ENCODE measurements around the gene PLXNA1. TPM values are rescaled to one million over a fixed set of nuclear protein-coding genes. Genes with fewer than 3 reads are reported as not detected.

The PLXNA1 gene
- polyA plus RNA-seq, 1 of the 3 experiments (the other 2 are of a cell fraction) = 48.1 TPM

GRCh38 chr3:127013181-127013580, 30.3 kb downstream of the PLXNA1 start:
- ChIA-PET CTCF (interaction anchor here (0.7 to 4.5 kb wide), 3 partner anchors 24 to 333 kb away, joined by 3 to 27 read pairs (median 7); partner anchors contain the start of gene PLXNA1), POLR2A (no interaction called here)
- H3F3A ChIP-seq (replicated peaks; ENCODE audit: insufficient read depth) = no peaks in the 10 kb centered on the region
- H3K9ac ChIP-seq = no peak overlapping the region
- no peaks in the 10 kb centered on the region for H3K9me3 ChIP-seq
- H3K79me2 ChIP-seq (ENCODE audit: insufficient read depth) = peaks cover 5% of the 10 kb centered on the region; the same call in 1 of the 2 replicates
- H3K9me2 ChIP-seq = no peaks in the 10 kb centered on the region
- H3K4me2 ChIP-seq = no peak overlapping the region
- 97% methylated on average over 8 of the region's 10 CpGs for WGBS (ENCODE audit: low lambda C conversion rate)
- H3K27ac ChIP-seq (ENCODE audit: low read depth in 2 of 2, low read length in 1 of 2) = no peak overlapping the region
- DNase-seq = no peak
- peaks cover 8 to 64% of the 10 kb centered on the region in 2 experiments for H3K36me3 ChIP-seq (replicated peaks in 1 of 2; ENCODE audit: control insufficient read depth in 1 of 2, insufficient read depth in 2 of 2, low read length in 1 of 2)
- 0 out of 2 replicates have a peak, but pooled peaks cover 2% of the 10 kb centered on the region for H4K20me1 ChIP-seq (ENCODE audit: insufficient read depth)
- no peak for TF ChIP-seq NRF1 (IDR thresholded peaks at IDR 0.05; ENCODE audit: low read depth, low read length)
- no peak for TF ChIP-seq USF2 (IDR thresholded peaks at IDR 0.05; ENCODE audit: borderline replicate concordance, low read depth, low read length)
- TF ChIP-seq JUND (IDR thresholded peaks at IDR 0.05) = no peak
- no peak for TF ChIP-seq FOXJ3 (CRISPR knock-in tag; IDR thresholded peaks at IDR 0.05)
- TF ChIP-seq FOXM1 (IDR thresholded peaks at IDR 0.05; ENCODE audit: low read depth) = no peak
- no peak for TF ChIP-seq SMC3 (IDR thresholded peaks at IDR 0.05; ENCODE audit: low read depth, low read length)
- no peak for TF ChIP-seq RXRA (IDR thresholded peaks at IDR 0.05; ENCODE audit: borderline replicate concordance, low read depth)
- no peak for TF ChIP-seq FOSL2 (IDR thresholded peaks at IDR 0.05; ENCODE audit: borderline replicate concordance, low read depth)
- no peak for TF ChIP-seq IRF3 (IDR thresholded peaks at IDR 0.05; ENCODE audit: low read depth, low read length)
- no peak for TF ChIP-seq RCOR1 (IDR thresholded peaks at IDR 0.05; ENCODE audit: low read length)
- no peak for TF ChIP-seq PBX3 (IDR thresholded peaks at IDR 0.05)
- TF ChIP-seq RFX5 (IDR thresholded peaks at IDR 0.05; ENCODE audit: low read length) = no peak
- TF ChIP-seq MEF2A (IDR thresholded peaks at IDR 0.05; ENCODE audit: borderline replicate concordance, low read depth) = no peak
- no peak for TF ChIP-seq SIN3A (IDR thresholded peaks at IDR 0.05; ENCODE audit: borderline replicate concordance, low read depth, low read length)
- no peak for TF ChIP-seq POLR2AphosphoS5 (IDR thresholded peaks at IDR 0.05; ENCODE audit: low read depth, low read length)
- no peak for TF ChIP-seq TEAD4 (IDR thresholded peaks at IDR 0.05; ENCODE audit: borderline replicate concordance, insufficient read depth)
- TF ChIP-seq REST (IDR thresholded peaks at IDR 0.05; ENCODE audit: low read depth, low read length) = no peak
- no peak for TF ChIP-seq CHD2 (IDR thresholded peaks at IDR 0.05; ENCODE audit: low read length, partially characterized antibody)
- peaks cover 0 to 44% of the 10 kb centered on the region in 2 experiments; a peak in 1 of 4 replicates for H3K4me1 ChIP-seq (ENCODE audit: control insufficient read depth in 1 of 2, insufficient read depth in 2 of 2, low read depth in 1 of 2, low read length in 1 of 2)
- H3K4me3 ChIP-seq (ENCODE audit: low read depth in 2 of 2, low read length in 1 of 2) = no peak overlapping the region
- no peaks in the 10 kb centered on the region for H3K27me3 ChIP-seq (ENCODE audit: insufficient read depth)
- H2AFZ ChIP-seq (ENCODE audit: low read depth) = no peak overlapping the region

Data from SK-N-SH (cell line).